Mammary epithelial cell (primary cell): ENCODE results near the gene ALDOA.

Source experiments
- CTCF ChIP-seq, 2 donors: IDR thresholded peaks in 1 of 2; conservative IDR thresholded peaks in 1 of 2; 2 replicates each; pipeline ENCODE4 v1.5.1; 2011 to 2012; ENCODE audit warnings: inconsistent platforms in 2 of 2, low read length in 2 of 2, mild to moderate bottlenecking in 2 of 2, control low read depth in 1 of 2, low read depth in 1 of 2; ENCODE audit not compliant: insufficient read depth in 1 of 2; ENCODE audit errors: extremely low read depth in 1 of 2
- EZH2 ChIP-seq: IDR thresholded peaks from 2 replicates; pipeline ENCODE4 v1.6.1; 2012; ENCODE audit warnings: low read length, inconsistent platforms, borderline replicate concordance

GRCh38 chr16:30104090-30104489, 38.5 kb downstream of the ALDOA start:
- TF ChIP-seq CTCF (conservative IDR thresholded peaks at IDR 0.05 in 1 of 2, IDR thresholded peaks at IDR 0.05 in 1 of 2; ENCODE audit: extremely low read depth in 1 of 2, insufficient read depth in 1 of 2, low read depth in 1 of 2, low read length in 2 of 2) (no peak), EZH2 (no peak)
